GM04504 (cell line): Measurements from ENCODE around the gene KIR3DL3.
"Not testable (repeated sequence)": the region's sequence is repeated elsewhere in the genome, so short reads cannot be mapped to it uniquely, and the experiment has no call there.

Experiments
- DNase-seq: peaks from one replicate; pipeline ENCODE4 v3.0.0-alpha.2; 2012; ENCODE audit warnings: low read depth

KIR3DL3 gene

DNA sequence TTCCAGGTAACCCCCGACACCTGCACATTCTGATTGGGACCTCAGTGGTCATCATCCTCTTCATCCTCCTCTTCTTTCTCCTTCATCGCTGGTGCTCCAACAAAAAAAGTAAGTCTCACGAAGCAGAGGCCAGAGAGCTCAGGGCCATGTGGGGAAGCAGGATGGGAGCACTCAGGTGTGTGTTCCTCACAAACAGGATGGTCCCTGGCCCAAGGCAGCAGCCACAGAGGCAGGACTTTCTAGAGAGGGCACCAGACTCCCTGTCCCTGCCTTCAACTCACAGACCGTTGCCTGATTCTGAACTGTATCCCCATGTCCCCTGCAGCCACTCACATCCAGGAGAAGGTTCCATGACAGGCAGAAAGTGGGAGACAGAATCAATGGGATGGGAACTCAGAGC, 58.7 kb downstream of the KIR3DL3 start:
- DNase-seq, result not testable (repeated sequence)
